Activated CD8-positive, alpha-beta memory T cell treated with anti-CD3 and anti-CD28 coated beads for 48 hours (primary cell): ENCODE data around the gene GLI2.

Experiments
- DNase-seq, 3 experiments: peaks; one replicate each; pipeline ENCODE4 v3.0.0-alpha.2; 2020; ENCODE audit warnings: low read depth in 2 of 3, low spot score in 2 of 3

Gene GLI2

DNA sequence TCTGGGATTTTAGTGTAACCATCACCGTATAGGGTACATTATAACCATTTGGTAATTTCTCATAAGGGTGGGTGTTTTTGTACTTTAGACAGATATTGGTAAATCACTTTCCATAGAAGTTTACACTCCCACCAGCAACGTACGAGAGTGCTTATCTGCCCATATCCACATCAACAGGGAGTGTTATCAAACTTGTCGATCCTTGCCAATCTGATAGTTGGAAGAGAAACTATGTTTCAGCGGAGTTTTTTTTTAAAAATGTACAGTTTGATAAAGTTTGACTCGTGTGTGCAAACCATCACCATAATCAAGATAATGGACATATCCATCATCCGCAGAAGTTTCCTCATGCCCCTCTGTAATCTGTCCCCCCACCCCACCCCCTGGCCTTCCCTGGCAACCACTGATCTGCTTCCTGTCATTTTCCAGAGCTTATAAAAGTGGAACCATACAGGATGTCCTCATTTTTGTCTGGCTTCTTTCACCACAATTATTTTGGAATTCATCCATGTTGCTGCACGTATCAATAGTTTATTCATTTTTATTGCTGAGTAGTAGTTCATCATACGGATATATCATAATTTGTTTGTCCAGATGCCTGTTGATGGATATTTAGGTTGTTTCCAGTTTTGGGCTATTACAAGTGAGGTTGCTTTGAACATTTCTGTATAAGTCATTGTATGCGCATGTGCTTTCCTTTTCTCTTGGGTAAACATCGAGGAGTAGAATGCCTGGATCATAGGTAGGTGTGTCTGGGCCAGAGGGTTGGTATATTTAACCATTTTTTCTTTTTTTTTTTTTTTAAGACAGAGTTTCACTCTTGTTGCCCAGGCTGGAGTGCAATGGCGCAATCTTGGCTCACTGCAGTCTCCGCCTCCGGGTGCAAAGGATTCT, 18.6 kb downstream of the GLI2 start:
- DNase-seq: no peak

DNA sequence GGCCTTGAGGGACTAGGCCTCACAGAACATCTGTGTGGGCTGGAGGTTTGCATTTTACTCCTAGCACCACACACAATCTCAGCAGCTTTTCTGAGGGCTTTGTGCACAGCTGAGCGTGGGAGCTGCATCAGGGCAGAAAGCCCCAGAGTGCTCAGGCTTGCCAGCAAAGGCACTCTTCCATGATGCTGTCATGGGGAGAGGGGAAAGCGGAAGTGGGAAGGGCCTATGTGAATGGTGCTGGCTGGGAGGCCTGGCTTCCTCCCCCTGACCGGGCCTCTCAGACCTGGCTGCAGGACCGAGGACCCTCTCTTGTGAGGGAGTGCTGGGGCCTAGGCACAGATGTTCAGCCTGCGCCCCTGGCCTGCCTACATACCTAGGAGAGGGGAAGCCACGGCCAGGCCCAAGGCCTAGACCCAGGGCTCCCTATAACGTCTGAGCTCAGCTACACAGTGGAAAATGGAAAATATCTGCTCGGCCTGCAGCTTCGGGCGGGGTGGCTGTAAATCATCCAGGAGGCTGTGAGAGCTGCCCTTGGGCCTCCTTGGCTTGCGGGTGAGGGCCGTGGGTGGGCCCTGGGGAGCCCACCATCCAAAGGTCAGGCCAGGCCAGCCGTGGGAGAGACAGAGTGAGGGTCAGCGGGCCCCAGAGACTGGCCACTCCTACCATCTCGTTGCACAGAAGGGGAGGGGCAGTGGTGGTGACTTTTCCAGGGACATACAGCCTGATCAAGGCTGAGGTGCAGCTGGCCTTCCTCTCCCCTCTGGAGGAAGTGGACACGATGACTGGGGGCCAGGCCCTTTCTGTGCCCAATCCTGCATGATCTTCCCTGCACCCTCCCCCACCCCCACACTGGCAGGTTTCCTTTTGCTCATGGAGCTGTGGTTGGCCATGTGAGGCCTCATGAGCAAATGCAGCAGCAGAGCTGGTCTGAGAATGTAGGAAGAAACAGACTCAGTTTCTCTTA, 22.8 kb downstream of the GLI2 start:
- no peak for DNase-seq

DNA sequence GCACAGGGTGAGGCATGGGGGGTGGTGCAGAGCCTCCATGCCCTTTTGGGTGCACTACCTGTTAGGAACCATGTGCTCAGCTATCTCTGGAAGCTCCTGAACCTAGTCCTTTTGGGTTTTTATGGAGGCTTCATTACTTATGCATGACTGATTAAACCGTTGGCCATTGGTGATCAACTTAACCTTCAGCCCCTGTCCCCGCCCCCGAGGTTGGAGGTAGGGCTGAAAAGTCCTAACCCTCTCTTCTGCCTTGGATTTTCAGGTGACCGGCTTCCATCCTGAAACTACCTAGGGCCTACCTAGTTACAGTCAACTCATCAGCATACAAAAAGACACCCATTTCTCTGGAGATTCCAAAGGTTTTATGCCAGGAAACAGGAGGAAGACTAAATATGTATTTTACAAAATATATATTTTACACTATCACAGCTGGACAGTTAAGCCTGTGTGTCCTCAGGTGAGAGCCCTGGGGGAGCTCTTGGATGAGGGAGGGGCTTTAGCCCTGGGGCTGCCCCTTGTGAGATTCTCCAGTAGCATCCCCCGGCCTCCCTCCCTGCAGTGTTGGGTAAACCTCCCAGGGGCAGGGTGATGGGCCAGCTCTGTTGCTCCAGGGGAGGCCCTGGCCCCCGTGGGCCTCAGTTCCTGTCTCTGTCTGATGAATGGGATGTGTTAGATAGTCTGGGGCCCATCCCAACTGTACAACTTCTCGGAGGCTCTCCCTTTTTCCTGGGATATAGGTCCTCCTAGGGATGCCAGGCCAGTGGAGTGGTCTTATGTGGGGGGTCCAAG, 24.1 kb downstream of the GLI2 start:
- no peak for DNase-seq

DNA sequence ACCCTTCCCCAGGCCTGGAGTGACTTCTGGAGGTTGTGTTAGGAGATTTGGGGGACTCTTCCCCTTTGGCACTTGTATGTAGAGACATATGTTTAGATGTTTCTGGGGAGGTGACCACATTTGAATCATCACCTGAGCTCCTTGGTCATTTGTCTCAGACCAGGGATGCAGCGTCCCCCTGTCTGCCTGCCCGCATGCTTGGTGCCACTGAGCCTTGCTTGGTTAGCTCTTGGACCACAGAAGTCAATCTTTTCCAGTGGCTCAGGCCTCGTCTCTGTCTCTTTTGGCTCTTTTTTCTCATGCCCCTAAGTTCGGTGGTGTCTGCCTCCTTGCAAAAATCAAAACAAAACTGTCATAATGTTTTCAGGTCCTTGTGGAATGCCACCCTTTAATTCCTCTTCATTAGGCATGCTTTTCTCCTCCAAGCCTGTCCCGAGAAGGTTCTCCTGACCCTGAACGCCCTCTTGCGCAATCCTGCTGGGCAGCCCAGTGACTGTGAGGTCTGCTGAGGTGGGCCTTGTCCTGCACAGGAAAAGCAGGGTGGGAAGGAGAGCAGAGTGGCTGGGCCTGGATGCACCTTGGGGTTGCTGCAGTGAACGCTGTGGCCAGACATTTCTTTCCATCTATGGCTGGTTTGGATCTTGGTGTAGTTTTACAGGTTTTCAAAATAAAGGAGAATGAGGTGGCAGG, 24.9 kb downstream of the GLI2 start:
- DNase-seq: no peak

DNA sequence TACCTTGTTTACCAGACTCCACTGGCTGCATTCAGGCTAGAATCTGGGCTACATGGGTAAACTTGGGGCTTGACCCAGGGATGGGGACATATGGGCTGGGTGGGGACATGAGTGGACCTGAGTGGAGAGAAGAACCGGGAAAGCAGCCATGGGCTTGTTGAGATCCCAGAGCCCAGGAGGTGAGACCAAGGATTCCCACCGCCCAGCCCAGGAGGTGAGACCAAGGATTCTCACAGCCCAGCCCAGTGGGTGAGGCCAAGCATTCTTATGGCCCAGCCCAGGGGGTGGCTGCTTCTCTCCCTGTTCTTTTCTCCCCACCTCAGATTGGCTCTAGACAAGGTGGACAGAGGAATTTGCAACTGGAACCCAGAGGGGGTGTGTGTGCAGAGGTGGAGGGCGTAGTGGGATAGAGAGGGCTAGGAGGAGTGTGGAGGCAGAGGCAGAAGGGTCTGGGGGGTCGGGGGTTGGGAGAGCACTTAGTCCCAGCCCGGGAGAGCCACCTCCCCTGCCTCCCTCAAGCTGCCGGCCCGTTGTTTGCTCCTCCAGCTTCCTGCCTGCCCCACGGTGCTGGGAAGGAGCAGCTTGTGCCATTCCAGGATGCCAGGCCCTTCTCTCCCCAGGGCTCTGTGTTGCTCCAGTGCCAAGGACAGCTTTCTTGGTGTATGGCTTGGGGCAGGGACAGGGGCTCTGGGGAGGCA, 25.6 kb downstream of the GLI2 start:
- DNase-seq: no peak

DNA sequence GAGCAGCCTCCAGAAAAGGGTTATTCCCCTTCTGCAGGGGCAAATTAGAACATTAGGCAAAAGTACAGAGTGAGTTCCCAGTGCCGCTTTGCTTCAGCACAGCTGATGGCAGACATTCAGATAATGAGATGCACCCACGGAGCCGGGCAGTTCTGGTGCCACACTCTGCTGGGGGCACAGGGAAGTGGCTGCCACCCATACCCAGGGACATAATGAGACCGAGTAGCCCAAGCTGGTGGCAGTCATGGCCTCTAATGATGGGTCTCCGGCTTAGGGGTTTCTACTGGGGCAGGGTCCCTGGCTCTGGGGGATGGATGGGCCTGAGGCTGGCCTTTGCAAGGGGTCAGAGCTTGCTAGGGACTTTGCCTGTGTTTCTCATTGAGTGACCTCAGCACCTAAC, 26.2 kb downstream of the GLI2 start:
- no peak for DNase-seq

DNA sequence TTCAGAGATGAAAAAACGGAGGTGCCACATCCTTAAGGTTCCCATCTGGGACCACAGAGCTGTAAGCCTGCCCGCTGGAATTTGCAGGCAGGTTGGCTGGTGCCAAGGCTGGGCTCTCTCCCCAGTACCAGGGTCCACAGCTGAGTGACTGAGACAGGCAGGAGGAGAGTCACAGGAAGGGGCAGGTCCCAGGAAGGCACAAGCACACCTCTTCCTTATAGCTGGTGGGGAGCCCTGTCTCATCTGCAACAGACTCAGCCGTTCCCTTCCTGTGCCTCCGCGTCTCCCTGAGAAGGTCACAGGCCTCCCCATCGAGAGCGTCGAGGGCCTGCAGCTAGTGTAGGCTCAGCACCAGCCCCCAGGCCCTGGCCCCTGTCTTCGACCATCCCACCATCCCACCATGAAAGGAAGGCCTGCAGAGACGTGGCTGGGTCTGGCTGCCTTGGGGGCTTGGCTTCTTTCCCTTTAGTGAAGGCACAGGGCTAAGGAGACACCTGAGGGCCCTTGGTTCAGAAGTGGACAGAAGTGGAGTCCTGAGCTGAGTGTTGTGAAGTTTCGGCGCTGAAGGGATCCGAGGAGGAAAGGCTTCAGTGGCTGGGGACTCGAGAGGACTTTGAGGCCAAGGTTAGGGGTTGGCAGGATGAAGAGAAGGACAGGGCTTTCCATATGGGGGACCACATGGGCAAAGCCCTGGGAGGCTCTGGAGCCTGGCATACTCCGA, 26.8 kb downstream of the GLI2 start:
- no peak for DNase-seq

DNA sequence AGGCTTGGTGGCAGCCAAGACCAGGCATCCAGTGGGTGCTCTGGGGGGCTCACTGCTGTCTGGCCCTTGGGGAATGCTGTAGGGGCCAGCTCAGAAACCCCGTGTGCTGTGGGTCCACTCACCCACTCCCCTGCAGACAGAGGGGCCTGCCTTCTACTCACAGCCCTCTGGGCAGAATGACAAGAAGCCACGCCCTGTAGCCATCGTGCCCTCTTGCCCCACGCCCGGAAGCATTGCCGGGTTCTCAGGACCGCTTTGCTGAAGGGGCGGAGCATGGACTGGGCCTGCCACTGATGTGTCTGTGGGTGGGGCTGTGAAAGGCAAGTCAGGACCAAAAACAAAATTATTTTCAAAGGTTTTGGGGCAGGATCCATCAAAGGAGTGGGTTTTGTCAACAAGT, 27.8 kb downstream of the GLI2 start:
- DNase-seq: no peak

DNA sequence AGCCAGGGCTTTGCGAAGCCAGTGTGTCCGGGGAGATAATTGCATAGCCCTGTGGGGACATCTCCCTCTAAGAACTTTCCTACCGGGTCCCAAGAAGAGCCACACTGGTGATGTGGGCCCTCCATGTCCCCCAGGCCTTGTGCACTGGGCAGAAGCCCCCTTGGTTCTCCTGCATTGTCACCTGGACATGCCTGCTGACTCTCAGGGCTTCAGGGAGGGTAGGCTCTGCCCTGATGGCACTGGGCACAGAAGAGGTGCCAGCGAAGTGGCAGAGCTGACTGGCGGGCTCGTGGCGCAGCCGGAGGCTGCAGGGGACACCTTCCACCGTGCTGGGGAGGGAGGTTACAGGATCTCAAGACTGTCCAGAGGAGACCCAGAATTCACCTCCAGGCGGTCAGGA, 28.3 kb downstream of the GLI2 start:
- DNase-seq: no peak

DNA sequence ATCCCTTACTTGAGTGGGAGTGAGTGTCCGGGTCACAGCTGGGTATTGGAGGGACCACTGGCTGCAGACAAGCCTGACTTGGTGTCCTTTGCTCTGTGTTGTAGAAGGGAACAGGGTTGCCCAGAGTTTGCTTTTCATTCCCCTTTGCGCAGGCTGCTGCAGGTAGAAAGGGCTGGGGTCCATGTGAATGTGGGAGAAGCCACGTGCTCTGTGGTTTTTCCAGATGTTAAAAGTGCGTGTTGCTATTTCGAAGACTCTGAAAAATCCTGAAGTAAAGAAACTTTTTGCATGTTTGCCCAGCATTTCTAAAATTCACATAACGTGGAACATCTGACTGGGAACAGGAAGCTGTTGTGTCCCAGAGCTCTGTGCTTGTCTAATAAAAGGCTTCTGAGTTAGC, 28.8 kb downstream of the GLI2 start:
- DNase-seq: no peak

DNA sequence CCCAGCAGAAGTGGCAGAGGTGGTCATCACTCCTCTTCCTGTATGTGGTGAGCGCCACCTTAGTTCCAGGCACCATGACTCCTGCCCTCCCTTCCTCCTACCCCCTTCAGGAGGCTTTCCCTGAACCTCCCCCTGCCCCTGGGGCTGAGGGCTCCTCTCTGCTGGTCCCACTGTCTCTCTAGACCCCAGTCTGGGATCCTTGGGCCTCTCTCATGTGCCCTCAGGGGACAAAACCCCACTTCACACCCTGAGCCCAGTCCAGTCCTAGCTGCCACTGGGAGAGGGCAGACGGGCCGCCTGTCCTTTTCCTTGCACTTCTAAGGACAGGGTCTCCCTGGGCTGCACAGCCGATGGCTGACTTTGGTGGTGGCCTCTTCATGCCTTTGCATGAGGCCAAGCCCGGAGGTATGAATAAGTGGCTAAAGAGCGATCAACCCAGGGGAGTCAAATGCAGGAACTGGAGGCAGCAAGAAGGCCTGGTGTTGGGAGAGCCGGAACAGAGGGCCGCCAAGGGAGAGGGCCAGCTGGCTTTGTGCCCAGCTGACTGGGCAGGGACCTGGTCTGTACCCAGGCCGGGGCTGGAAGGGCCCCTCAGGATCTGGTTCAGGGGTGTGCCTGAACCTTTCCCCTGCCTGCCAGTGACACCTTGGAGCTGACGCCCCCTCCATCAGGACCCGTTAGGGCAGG, 29.5 kb downstream of the GLI2 start:
- no peak for DNase-seq

DNA sequence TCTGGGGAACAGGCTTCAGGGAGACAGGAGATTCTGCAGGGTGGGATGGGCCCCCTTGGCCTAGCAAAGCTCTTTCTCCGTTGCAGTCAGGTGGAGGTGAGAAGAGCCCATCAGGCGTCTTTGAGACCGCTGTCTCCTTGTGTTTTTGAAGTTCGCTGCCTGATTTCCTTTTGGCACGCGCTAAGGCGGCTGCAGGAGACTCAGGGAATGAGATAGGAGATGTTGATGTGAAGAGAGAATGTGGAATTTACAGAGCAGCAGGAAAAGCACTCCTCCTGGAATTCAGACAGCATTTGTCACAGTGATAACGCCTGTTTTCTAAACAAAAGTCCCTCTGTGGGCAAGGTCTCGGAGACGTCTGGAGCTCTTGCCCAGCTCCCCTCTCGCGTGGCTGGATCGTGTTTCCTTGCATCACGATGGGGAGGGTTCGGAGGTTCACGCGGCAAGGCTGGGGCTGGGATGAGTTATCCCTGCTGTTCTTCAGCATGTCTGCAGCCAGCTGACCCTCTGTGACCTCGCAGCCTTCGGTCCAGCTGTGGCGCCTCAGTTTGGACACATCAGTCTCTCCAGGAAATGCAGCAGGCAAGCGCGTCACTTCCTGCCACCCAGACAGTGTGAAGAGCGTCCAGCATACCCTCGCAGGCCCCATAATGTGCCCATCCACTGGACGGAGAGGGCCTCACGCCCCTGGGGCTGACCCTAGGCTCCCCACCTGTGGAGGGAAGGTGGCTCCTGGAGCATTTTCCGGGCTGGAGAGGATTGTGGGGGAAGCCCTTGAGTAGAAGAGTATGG, 30.2 kb downstream of the GLI2 start:
- no peak for DNase-seq

DNA sequence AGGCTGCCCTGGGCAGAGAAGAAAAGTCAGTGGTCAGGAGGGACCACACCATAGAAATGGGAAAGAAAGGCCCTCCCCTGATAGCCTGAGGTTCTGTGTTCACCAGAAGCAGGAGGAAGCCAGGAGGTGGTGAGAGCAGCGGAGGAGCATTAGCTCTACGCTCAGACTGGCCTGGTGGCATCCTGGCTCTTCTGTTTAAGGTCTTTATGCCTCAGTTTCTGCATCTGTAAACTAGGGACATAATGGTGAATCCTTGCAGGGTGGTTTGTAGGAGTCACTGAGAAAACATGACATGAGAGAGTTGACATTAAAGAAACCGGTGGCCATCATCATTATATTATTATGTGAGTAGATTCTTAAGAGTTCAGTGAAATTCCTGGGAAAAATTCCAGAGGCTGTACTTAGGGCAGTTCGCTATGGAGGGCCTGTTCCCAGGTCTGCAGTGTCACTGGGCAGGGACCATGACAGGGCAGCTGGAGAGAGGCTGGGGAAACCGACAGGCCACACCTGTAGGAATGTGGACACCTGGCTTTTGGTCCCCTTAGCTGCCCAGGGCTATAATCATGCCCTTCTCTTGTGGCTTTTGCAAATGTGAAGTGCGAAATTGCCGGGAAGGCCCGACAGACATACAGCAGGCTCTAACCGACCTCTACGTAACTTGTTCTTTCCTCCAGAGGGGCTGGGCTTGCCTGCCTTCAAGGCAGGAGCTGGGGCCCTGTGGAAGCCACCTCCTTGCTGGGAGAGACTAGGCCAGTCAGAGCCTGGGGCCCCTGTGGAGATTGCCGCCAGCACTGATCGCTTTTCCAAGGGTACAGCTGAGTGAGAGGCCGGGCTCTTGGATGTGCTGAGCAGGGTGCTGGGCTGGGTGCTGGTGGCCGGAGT, 31.0 kb downstream of the GLI2 start:
- no peak for DNase-seq

DNA sequence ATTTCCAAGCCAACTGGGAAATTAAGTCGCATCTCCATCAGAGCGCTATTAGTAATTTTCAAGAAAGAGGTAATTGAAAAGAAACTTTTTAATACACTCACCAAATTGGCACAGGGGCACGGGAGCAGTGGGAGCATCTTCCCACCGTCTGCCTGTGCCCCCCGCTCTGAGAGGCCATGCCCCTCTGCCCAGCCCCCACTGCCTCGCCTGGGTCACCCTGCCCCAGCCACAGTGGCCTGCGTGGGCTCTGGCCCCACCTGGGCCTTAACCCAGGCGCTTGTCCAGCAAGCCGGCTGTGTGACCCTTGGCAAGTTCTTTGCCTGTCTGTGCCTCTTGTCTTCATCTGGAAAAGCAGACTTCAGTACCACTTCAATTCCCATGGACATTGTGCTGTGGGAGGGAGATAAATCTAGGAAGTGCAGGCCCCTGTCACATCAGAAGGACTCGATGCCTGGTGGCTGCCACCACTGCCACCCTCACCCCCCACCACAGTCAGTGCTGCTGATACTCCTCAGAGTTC, 31.9 kb downstream of the GLI2 start:
- DNase-seq: no peak

DNA sequence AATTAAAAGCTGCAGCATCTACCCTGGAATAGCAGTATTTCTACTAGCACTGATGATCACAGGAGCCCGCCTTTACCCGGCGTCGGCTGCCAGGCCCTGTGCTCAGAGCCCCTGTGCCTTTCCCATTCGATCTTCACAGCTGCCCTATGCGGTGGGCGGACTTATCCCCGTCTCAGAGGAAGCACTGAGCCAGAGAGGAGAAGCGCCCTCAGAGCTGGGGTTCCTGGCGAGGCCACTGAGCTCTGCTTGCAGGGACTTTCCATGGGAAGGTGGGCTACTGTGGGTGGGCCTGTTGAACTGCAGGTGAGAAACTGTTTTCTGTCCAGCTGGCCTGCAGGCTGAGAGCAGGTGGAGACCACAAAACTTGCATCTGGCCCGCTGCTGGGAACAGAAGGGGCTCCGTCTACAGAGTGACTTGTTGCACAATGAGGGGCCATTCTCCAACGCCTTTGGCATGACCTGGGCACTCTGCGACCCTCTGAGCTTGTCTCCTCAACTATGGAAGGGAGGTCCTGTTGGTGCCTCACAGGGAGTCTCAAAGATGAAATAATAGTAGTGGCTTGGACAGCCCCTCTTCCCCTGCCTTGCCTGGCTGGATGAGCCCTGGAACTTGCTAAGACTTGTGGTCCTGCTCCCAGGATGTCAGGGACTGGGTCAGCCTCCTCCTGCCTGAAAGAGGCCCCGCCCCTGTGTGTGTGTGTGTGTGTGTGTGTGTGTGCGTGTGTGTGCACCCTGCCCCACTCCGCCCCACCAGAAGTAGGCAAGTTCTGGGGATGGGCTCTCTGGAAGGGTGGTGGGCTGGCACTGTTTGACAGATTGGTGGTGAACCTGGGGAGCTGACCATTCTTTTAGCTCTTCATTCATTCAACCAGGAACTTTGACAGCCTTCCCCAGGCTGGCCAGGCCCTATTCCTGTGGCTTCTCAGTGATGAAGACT, 32.7 kb downstream of the GLI2 start:
- no peak for DNase-seq
